NCI-H2196 (cell line): ENCODE measurements around the gene SLC12A9.
A peak's percentile ranks its signal among the peaks of the same experiment; 100 is the strongest.
"Not testable (repeated sequence)": the region's sequence is repeated elsewhere in the genome, so short reads cannot be mapped to it uniquely, and the experiment has no call there.

Experiments
- DNase-seq: peaks from one replicate; lab custom pipeline; 2025; ENCODE audit not compliant: unreplicated experiment; lab: John Stamatoyannopoulos, UW

The SLC12A9 gene

GRCh38 chr7:100852048-100852872 is at the start of gene SLC12A9:
SLC12A9 (plus strand) TSS chr7:100852713; CDS start chr7:100854198, 1,485 bp downstream.
- DNase-seq: peak; percentile 91

- DNase-seq: no peak
Observed at GRCh38 chr7:100802951-100803350, 49.6 kb upstream of the SLC12A9 start.

- DNase-seq: peak; percentile 94
Observed at GRCh38 chr7:100803398-100804161, 48.9 kb upstream of the SLC12A9 start.

- no peak for DNase-seq
Observed at GRCh38 chr7:100804681-100805431, 47.7 kb upstream of the SLC12A9 start.

- no peak for DNase-seq
Observed at GRCh38 chr7:100806276-100806675, 46.2 kb upstream of the SLC12A9 start.

- DNase-seq: not testable (repeated sequence)
Observed at GRCh38 chr7:100806883-100807282, 45.6 kb upstream of the SLC12A9 start.

GRCh38 chr7:100808354-100808875 is 44.1 kb upstream of the SLC12A9 start:
- DNase-seq: no peak

GRCh38 chr7:100811480-100811879 is 41.0 kb upstream of the SLC12A9 start:
- no peak for DNase-seq

GRCh38 chr7:100812729-100813128 is 39.8 kb upstream of the SLC12A9 start:
- no peak for DNase-seq

- not testable (repeated sequence) for DNase-seq
Observed at GRCh38 chr7:100816515-100816914, 36.0 kb upstream of the SLC12A9 start.

GRCh38 chr7:100817097-100817496 is 35.4 kb upstream of the SLC12A9 start:
- no peak for DNase-seq

- DNase-seq: no peak
Observed at GRCh38 chr7:100818366-100818765, 34.1 kb upstream of the SLC12A9 start.

GRCh38 chr7:100818825-100819224 is 33.7 kb upstream of the SLC12A9 start:
- DNase-seq: no peak

- no peak for DNase-seq
Observed at GRCh38 chr7:100819586-100819985, 32.9 kb upstream of the SLC12A9 start.

GRCh38 chr7:100822236-100823139 is 30.0 kb upstream of the SLC12A9 start:
- DNase-seq: no peak

GRCh38 chr7:100823140-100823525 is 29.4 kb upstream of the SLC12A9 start:
- no peak for DNase-seq

- no peak for DNase-seq
Observed at GRCh38 chr7:100823534-100823933, 29.0 kb upstream of the SLC12A9 start.

- no peak for DNase-seq
Observed at GRCh38 chr7:100824499-100825214, 27.9 kb upstream of the SLC12A9 start.

GRCh38 chr7:100825215-100825671 is 27.3 kb upstream of the SLC12A9 start:
- DNase-seq: no peak
